HG03159 (cell line): Measurements from ENCODE around the gene ARGFX.
"Not testable (repeated sequence)": the region's sequence is repeated elsewhere in the genome, so short reads cannot be mapped to it uniquely, and the experiment has no call there.

Source experiments
- ATAC-seq: cut with Tn5 transposase; IDR thresholded peaks from one replicate; pipeline ENCODE4 v1.9.1; 2021; ENCODE audit warnings: mild to moderate bottlenecking, moderate library complexity; ENCODE audit not compliant: unreplicated experiment

ARGFX gene

GRCh38 chr3:121567649-121568048 lies at the start of gene ARGFX:
Gene ARGFX, plus strand, starts transcription at chr3:121567949. Its CDS starts 2,765 bp downstream, at chr3:121570714.
- ATAC-seq: no peak

- ATAC-seq: no peak
Measured at GRCh38 chr3:121517953-121518655, 49.6 kb upstream of the ARGFX start.

GRCh38 chr3:121520510-121520909 lies 47.2 kb upstream of the ARGFX start:
- no peak for ATAC-seq

- ATAC-seq: no peak
Measured at GRCh38 chr3:121529308-121529707, 38.4 kb upstream of the ARGFX start.

- ATAC-seq: no peak
Measured at GRCh38 chr3:121531269-121531668, 36.5 kb upstream of the ARGFX start.

- ATAC-seq: no peak
Measured at GRCh38 chr3:121542924-121543323, 24.8 kb upstream of the ARGFX start.

- ATAC-seq: no peak
Measured at GRCh38 chr3:121545049-121545573, 22.6 kb upstream of the ARGFX start.

- ATAC-seq: peak; percentile 79
Measured at GRCh38 chr3:121545574-121546455, 21.9 kb upstream of the ARGFX start, which contains the start of gene POLQ. Gene POLQ, minus strand, starts transcription at chr3:121545988. Its CDS starts 111 bp downstream, at chr3:121545877.

GRCh38 chr3:121552379-121552778 lies 15.4 kb upstream of the ARGFX start:
- ATAC-seq: no peak

- ATAC-seq: no peak
Measured at GRCh38 chr3:121552797-121553196, 15.0 kb upstream of the ARGFX start.

- no peak for ATAC-seq
Measured at GRCh38 chr3:121557426-121557934, 10.3 kb upstream of the ARGFX start.

- no peak for ATAC-seq
Measured at GRCh38 chr3:121562148-121562547, 5.6 kb upstream of the ARGFX start.

GRCh38 chr3:121566773-121567172 lies 976 bp upstream of the ARGFX start:
- ATAC-seq: no peak

GRCh38 chr3:121574449-121574848 lies 6.7 kb downstream of the ARGFX start:
- ATAC-seq: no peak

GRCh38 chr3:121581691-121582090 lies 13.9 kb downstream of the ARGFX start:
- ATAC-seq: no peak

- no peak for ATAC-seq
Measured at GRCh38 chr3:121584418-121584817, 16.7 kb downstream of the ARGFX start.

- peak; percentile 79 for ATAC-seq
Measured at GRCh38 chr3:121592856-121593702, 25.3 kb downstream of the ARGFX start, which contains the start of gene FBXO40. Gene FBXO40, plus strand, starts transcription at chr3:121593379. Its CDS starts 27,197 bp downstream, at chr3:121620576.

GRCh38 chr3:121593806-121594205 lies 26.1 kb downstream of the ARGFX start:
- not testable (repeated sequence) for ATAC-seq

GRCh38 chr3:121594850-121595249 lies 27.1 kb downstream of the ARGFX start:
- ATAC-seq: no peak

GRCh38 chr3:121595765-121596406 lies 28.1 kb downstream of the ARGFX start:
- no peak for ATAC-seq
